ENCODE data around the gene OSBPL2.

Gene OSBPL2

DNA sequence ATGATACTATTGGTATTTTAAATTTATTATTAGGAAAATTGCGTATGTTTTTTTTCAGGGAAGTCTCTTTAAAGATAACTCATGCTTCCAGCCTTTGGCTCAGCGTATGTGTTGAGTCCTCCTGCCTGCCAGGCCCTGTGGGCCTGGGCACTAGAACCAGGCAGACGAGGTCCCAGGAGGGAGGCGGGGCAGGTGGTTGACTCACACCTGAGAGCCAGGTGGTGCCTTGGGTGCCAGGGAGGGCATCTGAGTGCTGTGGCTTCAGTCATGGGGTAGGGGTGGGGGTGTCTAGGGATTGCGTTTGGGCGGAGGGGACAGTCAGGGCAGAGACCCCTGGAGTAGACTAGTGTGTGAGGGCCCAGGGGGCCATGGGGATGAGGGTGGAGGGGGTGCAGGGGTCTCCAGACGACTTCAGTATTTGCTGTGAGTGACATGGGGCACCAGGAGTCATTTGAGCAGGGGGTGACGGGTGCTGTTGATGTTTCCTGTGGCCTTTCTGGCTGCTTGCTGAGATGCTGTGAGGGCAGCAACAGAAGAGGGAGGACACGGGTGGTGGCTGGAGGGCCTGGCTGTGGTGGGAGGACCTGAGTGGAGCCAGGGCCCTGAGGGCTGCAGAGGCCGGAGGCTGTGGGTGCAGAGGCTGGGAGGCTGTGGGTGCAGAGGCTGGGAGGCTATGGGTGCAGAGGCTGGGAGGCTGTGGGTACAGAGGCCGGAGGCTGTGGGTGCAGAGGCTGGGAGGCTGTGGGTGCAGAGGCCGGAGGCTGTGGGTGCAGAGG lies 49.6 kb downstream of the OSBPL2 start:
- no peak for DNase-seq (ENCODE audit: low read depth)
- TF ChIP-seq, protein P1, sequence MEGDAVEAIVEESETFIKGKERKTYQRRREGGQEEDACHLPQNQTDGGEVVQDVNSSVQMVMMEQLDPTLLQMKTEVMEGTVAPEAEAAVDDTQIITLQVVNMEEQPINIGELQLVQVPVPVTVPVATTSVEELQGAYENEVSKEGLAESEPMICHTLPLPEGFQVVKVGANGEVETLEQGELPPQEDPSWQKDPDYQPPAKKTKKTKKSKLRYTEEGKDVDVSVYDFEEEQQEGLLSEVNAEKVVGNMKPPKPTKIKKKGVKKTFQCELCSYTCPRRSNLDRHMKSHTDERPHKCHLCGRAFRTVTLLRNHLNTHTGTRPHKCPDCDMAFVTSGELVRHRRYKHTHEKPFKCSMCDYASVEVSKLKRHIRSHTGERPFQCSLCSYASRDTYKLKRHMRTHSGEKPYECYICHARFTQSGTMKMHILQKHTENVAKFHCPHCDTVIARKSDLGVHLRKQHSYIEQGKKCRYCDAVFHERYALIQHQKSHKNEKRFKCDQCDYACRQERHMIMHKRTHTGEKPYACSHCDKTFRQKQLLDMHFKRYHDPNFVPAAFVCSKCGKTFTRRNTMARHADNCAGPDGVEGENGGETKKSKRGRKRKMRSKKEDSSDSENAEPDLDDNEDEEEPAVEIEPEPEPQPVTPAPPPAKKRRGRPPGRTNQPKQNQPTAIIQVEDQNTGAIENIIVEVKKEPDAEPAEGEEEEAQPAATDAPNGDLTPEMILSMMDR (IDR thresholded peaks at IDR 0.05; ENCODE audit: control insufficient read depth, insufficient read depth, low read depth, low read length, missing control alignments) = no peak
- no peak overlapping the region for H3K4me3 ChIP-seq (ENCODE audit: control insufficient read depth, low read depth, low read length)

DNA sequence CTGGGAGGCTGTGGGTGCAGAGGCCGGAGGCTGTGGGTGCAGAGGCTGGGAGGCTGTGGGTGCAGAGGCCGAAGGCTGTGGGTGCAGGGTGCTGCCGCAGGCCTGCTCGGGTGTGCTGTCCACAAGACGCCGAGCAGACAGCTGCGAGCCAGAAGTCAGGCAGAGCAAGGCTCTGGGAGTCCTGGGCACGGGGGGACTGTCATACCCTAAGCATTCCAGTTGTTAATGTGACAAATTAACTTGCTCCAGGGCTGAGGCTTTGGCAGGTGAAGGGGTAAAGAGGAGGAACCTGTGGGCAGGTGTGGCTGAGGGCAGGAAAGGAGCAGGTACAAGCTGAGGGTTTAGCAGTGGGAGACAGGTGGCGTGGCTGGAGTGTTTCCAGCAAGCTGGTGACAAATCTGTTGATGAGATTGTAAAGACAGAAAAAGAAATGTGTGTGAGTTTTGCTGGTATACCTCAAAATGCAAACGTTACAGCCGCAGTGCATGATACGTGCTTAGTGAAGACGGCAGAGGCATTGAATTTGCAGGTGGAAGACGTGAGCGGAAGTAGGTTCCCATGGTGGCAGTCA lies 50.3 kb downstream of the OSBPL2 start:
- H3K4me3 ChIP-seq (ENCODE audit: control insufficient read depth, low read depth, low read length) = no peak overlapping the region
- TF ChIP-seq, protein P1 (IDR thresholded peaks at IDR 0.05; ENCODE audit: control insufficient read depth, insufficient read depth, low read depth, low read length, missing control alignments) = no peak
- DNase-seq (ENCODE audit: low read depth) = no peak

DNA sequence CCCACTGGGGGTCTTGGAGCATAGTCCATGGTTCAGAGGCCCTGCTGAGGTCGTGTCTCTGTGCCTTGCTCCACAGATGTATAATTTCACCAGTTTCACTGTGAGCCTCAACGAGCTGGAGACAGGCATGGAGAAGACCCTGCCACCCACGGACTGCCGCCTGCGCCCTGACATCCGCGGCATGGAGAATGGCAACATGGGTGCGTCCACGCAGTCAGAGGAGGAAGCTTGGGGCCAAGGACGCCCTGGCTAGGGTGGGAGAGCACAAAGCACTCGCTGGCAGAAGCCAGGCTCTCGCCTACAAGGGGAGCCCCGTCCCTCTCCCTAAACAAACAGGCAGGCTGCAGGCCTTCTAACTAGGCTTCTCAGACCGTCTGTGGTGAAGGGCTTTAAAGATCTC lies 50.8 kb downstream of the OSBPL2 start:
- no peak overlapping the region for H3K4me3 ChIP-seq (ENCODE audit: control insufficient read depth, low read depth, low read length)
- DNase-seq (ENCODE audit: low read depth) = no peak
- TF ChIP-seq, protein P1 (IDR thresholded peaks at IDR 0.05; ENCODE audit: control insufficient read depth, insufficient read depth, low read depth, low read length, missing control alignments) = no peak

DNA sequence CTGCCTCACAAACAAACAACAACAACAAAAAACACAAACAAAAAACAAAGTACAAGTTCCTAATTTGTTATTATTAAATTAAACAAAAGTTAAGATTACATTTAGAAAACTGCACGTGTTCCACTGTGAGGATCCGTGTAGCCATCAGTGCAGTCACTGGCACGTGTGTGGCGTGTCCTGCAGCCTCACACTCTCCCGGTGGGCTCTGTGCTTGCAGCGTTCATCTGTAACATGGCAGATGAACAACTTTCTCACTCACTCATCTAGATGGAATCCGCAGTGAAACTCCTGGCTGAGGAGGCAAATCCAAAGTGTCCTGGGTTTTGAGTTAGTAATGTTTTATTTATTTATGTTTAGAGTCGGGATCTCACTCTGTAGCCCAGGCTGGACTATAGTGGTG lies 51.6 kb downstream of the OSBPL2 start:
- no peak for DNase-seq (ENCODE audit: low read depth)
- H3K4me3 ChIP-seq (ENCODE audit: control insufficient read depth, low read depth, low read length) = no peak overlapping the region

DNA sequence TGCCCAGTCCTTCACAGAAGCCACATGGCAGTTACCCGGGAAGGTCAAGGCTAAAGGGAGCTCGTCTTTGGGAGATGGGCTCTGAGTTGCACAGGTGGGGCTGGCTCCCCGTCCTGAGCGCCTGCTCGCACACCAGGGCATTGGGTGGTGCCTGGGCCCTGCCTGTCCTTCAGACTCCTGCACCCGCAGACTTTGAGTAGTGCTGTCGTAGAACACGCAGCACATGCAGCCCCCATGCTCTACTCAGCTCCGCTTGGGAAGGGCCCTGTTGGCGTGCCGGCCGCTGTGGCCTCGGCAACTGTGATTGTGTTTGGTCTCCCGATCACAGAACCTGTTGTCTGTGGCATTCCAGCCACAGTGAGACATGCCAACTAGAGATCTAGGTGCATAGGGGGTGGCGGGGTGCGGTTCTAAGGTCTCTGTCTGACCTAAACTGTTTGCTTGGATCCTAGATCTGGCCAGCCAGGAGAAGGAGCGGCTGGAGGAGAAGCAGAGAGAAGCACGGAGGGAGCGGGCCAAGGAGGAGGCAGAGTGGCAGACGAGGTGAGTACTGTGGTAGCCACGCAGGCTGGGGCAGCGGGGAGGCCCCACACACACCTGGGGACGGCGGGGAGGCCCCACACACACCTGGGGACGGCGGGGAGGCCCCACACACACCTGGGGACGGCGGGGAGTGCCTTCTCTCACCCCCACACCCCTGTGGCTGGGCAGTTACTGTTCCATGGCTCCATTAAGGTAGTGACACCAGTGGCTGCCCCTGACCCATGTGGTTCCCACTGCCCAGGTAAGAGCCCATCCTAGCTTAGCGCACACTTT lies 53.1 kb downstream of the OSBPL2 start:
- TF ChIP-seq, protein P1 (IDR thresholded peaks at IDR 0.05; ENCODE audit: control insufficient read depth, insufficient read depth, low read depth, low read length, missing control alignments) = no peak
- no peak overlapping the region for H3K4me3 ChIP-seq (ENCODE audit: control insufficient read depth, low read depth, low read length)
- DNase-seq (ENCODE audit: low read depth) = no peak

More for the DNA sequence above, 51.6 kb downstream of the OSBPL2 start:
- TF ChIP-seq, protein P1 (IDR thresholded peaks at IDR 0.05; ENCODE audit: control insufficient read depth, insufficient read depth, low read depth, low read length, missing control alignments) = no peak

DNA sequence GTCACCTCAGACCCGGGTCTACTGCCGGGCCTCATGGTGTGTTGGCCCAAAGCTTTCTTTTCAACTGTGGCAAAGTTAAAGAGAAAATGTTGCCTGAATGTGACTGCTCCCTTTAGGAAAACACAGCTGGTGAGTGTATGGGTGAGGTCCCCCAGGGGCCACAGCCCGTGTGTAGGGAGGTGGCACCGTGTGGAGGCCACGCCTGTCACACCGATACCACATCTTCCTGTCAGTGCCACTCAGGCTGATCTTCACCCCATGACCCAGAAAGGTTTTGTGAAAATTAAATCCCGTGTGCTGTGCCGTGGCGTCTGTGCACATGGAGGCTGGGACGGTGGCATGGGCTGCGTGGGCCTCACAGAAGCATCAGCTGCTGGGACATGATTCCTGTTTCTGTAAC lies 53.8 kb downstream of the OSBPL2 start:
- TF ChIP-seq, protein P1 (IDR thresholded peaks at IDR 0.05; ENCODE audit: control insufficient read depth, insufficient read depth, low read depth, low read length, missing control alignments) = no peak
- no peak for DNase-seq (ENCODE audit: low read depth)
- no peak overlapping the region for H3K4me3 ChIP-seq (ENCODE audit: control insufficient read depth, low read depth, low read length)
